ENCODE measurements around the gene CCNI. TPM values are rescaled to one million over a fixed set of nuclear protein-coding genes. Genes with fewer than 3 reads are reported as not detected.

The CCNI gene
- polyA plus RNA-seq (ENCODE audit: insufficient read length in 10 of 10): 100 to 1,000 TPM; 226 to 299 (median 263) TPM
- long read RNA-seq, donor 1, transcript CCNI-209 (2 exons, 390 nt): minor isoform, 6 of 181 reads
- long read RNA-seq, donor 1, transcript CCNI-201 (7 exons, 2,772 nt): major isoform, 86 of 181 reads
- long read RNA-seq, donor 1, partial matches to known transcripts: 46 of 181 reads
- long read RNA-seq, donor 1, other reads (novel, unspliced or antisense): 43 of 181 reads
- long read RNA-seq, donor 2, transcript CCNI-201 (7 exons, 2,772 nt): major isoform, 51 of 68 reads
- long read RNA-seq, donor 2, partial matches to known transcripts: 10 of 68 reads
- long read RNA-seq, donor 2, other reads (novel, unspliced or antisense): 6 of 68 reads
- long read RNA-seq, donor 3: 0 reads
- long read RNA-seq, donor 4, transcript CCNI-201 (7 exons, 2,772 nt): major isoform, 81 of 101 reads
- long read RNA-seq, donor 4, partial matches to known transcripts: 16 of 101 reads
- long read RNA-seq, donor 4, other reads (novel, unspliced or antisense): 0 of 101 reads
- long read RNA-seq, donor 5, transcript CCNI-209 (2 exons, 390 nt): minor isoform, 5 of 78 reads
- long read RNA-seq, donor 5, transcript CCNI-201 (7 exons, 2,772 nt): major isoform, 38 of 78 reads
- long read RNA-seq, donor 5, partial matches to known transcripts: 29 of 78 reads
- long read RNA-seq, donor 5, other reads (novel, unspliced or antisense): 5 of 78 reads
- long read RNA-seq, donor 6, transcript CCNI-201 (7 exons, 2,772 nt): major isoform, 141 of 179 reads
- long read RNA-seq, donor 6, transcript CCNI-209 (2 exons, 390 nt): minor isoform, 10 of 179 reads
- long read RNA-seq, donor 6, partial matches to known transcripts: 20 of 179 reads
- long read RNA-seq, donor 6, other reads (novel, unspliced or antisense): 8 of 179 reads
- long read RNA-seq, donor 7, transcript CCNI-209 (2 exons, 390 nt): minor isoform, 10 of 95 reads
- long read RNA-seq, donor 7, transcript CCNI-201 (7 exons, 2,772 nt): major isoform, 73 of 95 reads
- long read RNA-seq, donor 7, partial matches to known transcripts: 5 of 95 reads
- long read RNA-seq, donor 7, other reads (novel, unspliced or antisense): 7 of 95 reads
- long read RNA-seq, donor 8, transcript CCNI-209 (2 exons, 390 nt): minor isoform, 6 of 69 reads
- long read RNA-seq, donor 8, transcript CCNI-201 (7 exons, 2,772 nt): major isoform, 63 of 69 reads
- long read RNA-seq, donor 8, partial matches to known transcripts: 0 of 69 reads
- long read RNA-seq, donor 8, other reads (novel, unspliced or antisense): 0 of 69 reads
- long read RNA-seq, donor 9, transcript CCNI-201 (7 exons, 2,772 nt): major isoform, 14 of 28 reads
- long read RNA-seq, donor 9, partial matches to known transcripts: 12 of 28 reads
- long read RNA-seq, donor 9, other reads (novel, unspliced or antisense): 0 of 28 reads

- DNase-seq: peak; percentile 98 to 100 (median 99)
Observed at GRCh38 chr4:77075869-77076799, at the start of gene CCNI. Gene CCNI, minus strand, starts transcription at chr4:77075989. Its CDS starts 9,627 bp downstream, at chr4:77066362.

GRCh38 chr4:77124576-77124975 is 48.8 kb upstream of the CCNI start:
- DNase-seq: no peak

DNA sequence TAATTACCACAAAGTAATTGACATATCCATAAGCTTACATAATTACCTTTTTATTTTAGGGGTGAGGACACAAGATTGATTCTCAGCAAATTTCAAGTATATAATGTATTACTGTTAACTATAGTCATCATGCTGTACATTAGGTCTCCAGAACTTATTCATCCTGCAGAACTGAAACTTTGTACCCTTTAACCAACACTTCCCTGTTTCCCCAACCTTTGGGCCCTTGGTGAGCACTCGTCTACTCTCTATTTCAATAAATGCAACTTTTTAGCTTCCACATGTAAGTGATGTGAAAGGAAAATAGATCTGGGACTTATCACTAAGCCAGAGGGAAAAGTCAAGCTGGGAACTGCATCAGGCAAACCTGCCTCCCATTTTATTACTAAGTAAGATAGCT is 47.6 kb upstream of the CCNI start:
- DNase-seq: no peak

GRCh38 chr4:77122656-77123055 is 46.9 kb upstream of the CCNI start:
- no peak for DNase-seq

DNA sequence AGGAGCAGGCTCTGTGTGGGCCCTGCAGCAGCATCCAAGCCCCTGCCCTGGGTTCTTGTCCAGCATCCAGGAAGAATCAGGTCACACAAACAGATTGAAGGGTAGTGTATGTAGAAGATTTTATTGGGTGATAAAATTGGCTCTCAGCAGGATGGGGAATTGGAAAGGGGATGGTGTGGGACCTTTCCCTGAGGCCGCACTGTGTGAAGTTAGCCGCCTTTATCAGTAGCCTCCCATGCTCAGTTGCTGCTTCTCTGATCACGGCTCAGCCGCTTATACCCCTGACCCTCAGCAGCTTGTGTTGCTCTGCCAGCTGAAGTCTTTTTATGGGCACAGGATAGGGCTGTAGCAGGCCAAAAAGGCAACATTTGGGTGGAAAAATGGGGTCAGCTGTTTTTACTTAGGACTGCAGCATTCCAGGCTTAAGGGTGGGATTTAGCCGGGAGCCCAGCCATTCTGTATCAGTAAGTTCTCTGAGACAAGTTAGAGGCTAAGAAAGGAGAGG is 46.0 kb upstream of the CCNI start:
- DNase-seq: peak in 1 of 3 donors; percentile 26

DNA sequence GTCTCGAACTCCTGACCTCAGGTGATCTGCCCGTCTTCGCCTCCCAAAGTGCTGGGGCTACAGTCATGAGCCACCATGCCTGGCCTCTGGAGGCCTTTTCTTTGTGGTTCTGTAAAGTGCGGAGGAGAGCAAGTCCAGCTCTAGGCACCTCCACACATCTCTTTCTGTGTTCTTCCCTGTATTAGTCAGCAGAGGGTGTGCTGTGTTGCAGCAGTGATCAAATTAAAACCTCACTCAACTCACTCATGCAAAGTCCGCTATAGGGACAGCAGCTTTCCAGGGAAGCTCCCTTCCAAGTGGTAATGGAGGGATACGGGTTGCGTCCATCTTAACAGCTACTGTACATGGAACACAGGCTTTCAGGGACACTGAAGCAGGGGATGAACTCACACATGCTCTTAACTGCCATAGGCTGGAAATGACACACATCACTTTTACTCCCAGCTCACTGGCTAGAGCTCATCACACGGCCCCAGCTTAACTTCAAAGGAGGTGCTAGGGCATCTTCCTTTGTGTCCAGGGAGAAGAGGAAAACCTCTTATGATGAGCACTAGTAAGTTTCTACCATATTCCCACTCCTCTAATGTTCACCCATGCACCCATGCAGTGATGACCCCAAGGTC is 45.2 kb upstream of the CCNI start:
- DNase-seq: peak in 1 of 3 donors; percentile 27

- no peak for DNase-seq
Observed at GRCh38 chr4:77117721-77118120, 41.9 kb upstream of the CCNI start.

DNA sequence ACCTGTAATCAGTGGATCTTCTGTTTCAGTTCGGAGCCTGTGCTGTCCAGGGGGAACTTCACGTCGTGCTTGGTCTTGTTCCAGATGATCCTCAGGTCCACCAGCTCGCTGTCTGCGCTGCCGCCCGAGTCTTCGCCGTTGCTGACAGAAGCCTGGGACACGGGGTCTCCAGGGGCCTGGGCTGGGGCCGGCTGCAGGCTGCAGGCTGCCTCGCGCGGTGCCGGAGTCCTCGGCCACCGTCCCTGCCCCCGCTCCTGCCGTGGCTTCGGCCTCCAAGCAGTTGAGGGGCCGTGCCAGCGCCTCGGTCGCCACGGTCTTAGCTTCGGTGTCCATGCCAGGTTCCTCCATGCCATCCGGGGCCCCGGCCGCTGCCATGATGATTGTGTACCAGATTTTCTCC is 37.3 kb upstream of the CCNI start:
- DNase-seq: no peak

DNA sequence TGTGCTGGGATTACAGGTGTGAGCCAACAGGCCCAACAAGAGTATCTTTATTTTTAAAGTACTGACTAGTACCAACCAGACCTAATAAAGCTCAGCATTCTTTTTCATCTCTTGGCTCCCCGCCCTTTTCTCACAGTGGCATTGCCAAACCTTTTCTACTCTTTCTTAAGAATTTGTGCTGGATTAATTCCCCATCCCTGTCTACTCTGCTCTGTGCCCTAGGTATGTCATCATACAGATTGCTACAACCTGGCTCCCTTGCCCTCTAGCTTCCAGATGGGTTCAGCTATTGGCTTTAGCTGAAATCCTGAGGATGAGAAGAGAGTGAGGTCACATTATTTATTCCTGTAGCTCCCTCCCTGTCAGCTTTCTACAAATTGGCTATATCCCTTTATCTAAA is 34.9 kb upstream of the CCNI start:
- no peak for DNase-seq

DNA sequence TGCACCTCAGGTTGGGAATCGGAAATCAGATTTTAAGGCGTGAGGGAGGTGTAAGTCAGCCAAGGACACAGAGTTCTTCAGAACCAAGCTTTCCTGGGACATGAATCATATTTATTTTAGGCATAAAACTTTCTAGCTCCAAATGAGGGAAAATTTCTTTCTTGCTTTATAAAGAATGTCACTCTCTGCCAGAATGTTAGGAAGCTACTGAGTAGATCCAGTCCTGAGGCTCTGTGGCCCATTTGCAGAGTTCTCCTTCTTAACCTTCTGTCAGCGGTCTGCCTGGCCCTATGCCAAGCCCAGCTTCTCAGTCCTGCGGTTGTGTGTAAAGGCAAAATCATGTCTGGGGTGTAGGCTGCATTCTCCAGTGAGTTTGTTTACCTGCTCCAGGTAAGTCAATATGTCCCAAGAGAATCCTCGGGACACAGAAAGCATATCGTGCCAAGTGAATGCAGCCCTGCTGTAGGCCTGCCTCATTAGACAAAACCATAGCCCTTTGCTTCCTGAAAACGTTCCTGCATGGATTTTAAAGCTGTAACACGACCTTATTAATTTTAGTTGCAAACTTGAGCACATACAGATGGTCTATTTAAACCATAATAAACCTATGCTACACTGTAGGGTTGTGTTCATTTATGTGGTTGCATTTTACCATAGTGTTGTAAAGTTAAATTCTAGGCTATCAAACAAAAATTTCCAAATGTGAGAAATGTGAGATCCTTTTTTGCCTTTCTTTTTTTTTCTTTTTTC is 29.2 kb upstream of the CCNI start:
- DNase-seq: peak in 2 of 3 donors; percentile 53 to 68

DNA sequence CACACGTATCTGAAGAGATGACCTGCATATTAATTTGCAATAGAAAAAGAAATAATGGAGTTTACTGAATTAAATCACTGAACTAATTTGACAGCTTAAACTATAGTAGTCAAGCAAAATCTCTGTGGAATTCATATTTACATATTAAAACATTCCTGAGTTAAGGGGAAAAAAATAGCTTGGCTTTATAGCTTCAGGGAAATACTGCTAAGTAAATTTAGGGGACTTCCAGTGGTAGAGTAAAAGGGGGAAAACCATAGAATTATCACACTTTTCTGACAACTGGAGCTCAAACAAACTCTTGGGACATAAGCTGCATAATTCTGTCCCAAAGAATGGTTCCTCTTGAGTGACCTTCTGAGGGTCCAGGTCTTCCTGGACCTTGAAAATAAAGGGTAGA is 28.6 kb upstream of the CCNI start:
- no peak for DNase-seq

GRCh38 chr4:77100234-77100633 is 24.4 kb upstream of the CCNI start:
- DNase-seq: peak in 1 of 3 donors; percentile 16

GRCh38 chr4:77097611-77098010 is 21.8 kb upstream of the CCNI start:
- no peak for DNase-seq

- peak in 2 of 3 donors; percentile 65 to 80 for DNase-seq
Observed at GRCh38 chr4:77095101-77095821, 19.5 kb upstream of the CCNI start.

GRCh38 chr4:77094496-77094895 is 18.7 kb upstream of the CCNI start:
- DNase-seq: no peak

DNA sequence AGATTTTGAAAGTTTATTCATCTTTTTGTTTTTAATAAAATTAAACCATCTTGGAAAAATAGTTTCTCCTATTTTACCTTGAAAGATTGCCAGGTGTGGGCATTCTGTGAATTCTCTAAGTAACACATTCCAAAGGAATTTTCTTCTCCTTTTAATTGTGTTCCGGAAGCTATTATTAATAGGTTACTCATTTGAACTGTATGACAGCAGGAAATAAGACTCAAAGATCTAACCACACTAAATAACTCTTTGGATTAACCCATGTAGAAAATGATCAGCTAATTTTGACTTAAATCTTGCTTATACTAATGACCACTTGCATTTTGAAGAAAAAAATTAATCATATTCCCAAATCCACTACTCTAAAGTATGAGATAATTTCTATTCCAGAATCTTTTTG is 17.6 kb upstream of the CCNI start:
- DNase-seq: no peak

GRCh38 chr4:77092975-77093374 is 17.2 kb upstream of the CCNI start:
- no peak for DNase-seq

DNA sequence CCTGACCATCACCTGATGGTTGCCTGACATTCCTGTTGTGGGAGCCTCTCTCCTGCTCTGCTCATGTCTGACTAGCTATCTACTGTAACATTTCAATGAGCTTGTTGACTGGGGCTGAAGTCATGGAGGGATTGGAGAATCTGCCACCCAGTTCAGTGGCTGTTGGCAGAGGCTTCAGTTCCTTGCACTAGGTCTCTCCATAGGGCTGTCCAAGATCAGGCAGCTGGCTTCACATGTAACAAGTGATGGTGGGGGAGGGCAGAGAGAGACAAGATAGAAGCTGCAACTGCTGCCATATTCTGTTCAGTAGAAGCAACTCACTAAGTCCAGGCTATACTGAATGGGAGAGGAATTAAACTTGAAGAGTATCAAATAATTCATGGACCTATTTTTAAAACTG is 14.1 kb upstream of the CCNI start:
- DNase-seq: no peak

Measured in muscle of back (tissue), 13 donors.